Skin of body (tissue), 2 donors: Measurements from ENCODE around the gene PLA2G4B. TPM values are rescaled to one million over a fixed set of nuclear protein-coding genes. Genes with fewer than 3 reads are reported as not detected.

Source experiments
- DNase-seq: peaks from one replicate; lab custom pipeline; 2025; lab: John Stamatoyannopoulos, UW
- total RNA-seq: library from RNA; depleted of rRNA; stranded (reverse); fragments of >200 nt; gene quantifications from one replicate; pipeline ENCODE4 v1.2.3, GENCODE V29; 2014

PLA2G4B gene
- total RNA-seq, 1 donor from 2014 or later = 16.5 TPM

DNA sequence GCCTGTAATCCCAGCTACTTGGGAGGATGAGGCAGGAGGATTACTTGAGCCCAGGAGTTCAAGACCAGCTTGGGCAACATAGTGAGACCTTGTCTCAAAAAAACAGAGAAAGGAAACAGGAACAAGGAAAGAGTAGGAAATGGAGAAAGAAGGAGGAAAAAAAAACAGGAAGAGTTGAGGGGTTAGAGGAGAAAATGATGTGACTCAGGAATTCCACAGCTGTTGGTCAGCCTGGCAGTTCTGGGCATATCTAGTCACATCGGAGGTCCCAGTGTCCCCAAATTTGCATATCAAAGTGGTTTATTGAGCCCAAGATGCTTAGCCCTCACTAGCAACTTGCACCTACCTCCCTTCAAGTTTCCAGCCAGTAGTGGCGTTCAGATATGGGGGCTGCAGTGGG lies 29.5 kb upstream of the PLA2G4B start:
- DNase-seq = no peak

- no peak for DNase-seq
Measured at GRCh38 chr15:41809526-41810220, 29.0 kb upstream of the PLA2G4B start.

GRCh38 chr15:41810651-41811431 lies 27.8 kb upstream of the PLA2G4B start:
- DNase-seq = no peak

GRCh38 chr15:41811432-41812195 lies 27.0 kb upstream of the PLA2G4B start:
- peak; percentile 70 for DNase-seq

- DNase-seq = no peak
Measured at GRCh38 chr15:41812820-41813375, 25.7 kb upstream of the PLA2G4B start.

GRCh38 chr15:41813426-41813825 lies 25.2 kb upstream of the PLA2G4B start:
- DNase-seq = no peak

- no peak for DNase-seq
Measured at GRCh38 chr15:41814534-41814933, 24.1 kb upstream of the PLA2G4B start.

DNA sequence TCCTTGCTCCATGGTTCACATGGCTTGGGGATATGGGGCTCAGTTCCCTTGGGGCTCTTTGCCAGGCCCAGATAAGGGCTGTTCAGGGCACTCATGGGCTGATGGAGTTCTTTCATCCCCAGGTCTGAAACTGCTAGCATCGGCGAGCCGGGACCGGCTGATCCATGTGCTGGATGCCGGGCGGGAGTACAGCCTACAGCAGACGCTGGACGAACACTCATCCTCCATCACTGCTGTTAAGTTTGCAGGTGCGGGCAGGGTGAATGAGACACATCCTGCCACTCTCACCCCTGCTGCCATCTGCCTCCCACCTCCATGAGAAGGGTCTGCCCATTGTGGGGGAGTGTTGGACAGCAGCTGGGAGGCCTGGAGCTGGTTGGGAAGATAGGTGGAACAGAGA lies 21.9 kb upstream of the PLA2G4B start:
- DNase-seq = no peak

DNA sequence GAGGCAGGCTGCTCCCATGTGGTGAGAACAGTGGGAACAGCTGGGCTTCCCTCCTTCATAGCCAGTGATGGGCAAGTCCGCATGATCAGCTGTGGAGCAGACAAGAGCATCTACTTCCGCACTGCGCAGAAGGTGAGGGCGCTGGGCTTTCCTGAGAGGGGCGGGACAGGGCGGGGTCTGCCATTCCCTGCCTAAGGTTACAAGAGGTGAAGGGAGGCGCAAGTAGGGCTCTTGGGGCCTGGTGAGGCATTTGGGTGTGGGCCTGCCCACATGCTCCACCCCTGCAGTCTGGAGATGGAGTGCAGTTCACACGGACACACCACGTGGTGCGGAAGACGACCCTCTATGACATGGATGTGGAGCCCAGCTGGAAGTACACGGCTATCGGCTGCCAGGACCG lies 21.3 kb upstream of the PLA2G4B start:
- no peak for DNase-seq

DNA sequence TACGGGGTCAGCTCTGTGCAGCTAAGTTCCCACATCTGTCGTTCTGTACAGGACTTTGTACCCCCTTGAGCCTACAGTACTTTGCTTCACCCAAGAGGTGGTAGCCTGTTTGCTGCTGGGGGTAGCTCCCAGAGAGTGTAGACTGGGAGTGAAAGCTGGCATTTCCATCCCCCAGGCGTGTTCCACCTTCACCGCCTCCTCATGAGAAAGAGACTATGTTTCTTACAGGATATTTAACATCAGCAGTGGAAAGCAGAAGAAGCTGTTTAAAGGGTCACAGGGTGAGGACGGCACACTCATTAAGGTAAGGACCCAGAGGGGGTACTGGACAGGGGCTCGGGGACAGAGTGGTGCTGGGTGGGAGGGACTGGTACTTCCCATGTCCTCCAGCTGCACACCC lies 20.9 kb upstream of the PLA2G4B start:
- no peak for DNase-seq

- DNase-seq = no peak
Measured at GRCh38 chr15:41819455-41820050, 19.1 kb upstream of the PLA2G4B start.

GRCh38 chr15:41820791-41821423 lies 17.7 kb upstream of the PLA2G4B start:
- DNase-seq = no peak

GRCh38 chr15:41821831-41822230 lies 16.8 kb upstream of the PLA2G4B start:
- DNase-seq = no peak

DNA sequence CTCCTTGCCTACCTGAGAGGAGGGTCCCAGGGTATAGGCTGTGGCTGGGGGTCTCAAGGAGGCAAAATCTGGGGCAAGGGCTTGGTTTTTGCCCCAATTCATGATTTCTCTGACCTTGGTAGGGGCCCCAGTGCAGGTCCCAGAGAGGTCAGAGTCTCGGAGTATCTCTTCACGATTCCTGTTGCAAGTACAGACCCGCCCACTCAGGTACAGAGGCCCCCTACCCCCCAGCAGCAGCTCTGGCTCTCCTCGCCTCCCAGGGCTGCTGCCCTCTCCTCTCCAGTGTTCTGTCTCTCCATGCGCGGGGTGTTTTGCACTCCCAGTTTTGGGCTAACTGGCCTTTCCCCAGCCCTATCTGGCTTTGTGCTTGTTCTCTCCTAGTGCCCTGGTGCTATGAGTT lies 16.2 kb upstream of the PLA2G4B start:
- DNase-seq = no peak

GRCh38 chr15:41822957-41823356 lies 15.7 kb upstream of the PLA2G4B start:
- DNase-seq = no peak

GRCh38 chr15:41823502-41823901 lies 15.1 kb upstream of the PLA2G4B start:
- DNase-seq = no peak

- DNase-seq = no peak
Measured at GRCh38 chr15:41824062-41824745, 14.4 kb upstream of the PLA2G4B start.

DNA sequence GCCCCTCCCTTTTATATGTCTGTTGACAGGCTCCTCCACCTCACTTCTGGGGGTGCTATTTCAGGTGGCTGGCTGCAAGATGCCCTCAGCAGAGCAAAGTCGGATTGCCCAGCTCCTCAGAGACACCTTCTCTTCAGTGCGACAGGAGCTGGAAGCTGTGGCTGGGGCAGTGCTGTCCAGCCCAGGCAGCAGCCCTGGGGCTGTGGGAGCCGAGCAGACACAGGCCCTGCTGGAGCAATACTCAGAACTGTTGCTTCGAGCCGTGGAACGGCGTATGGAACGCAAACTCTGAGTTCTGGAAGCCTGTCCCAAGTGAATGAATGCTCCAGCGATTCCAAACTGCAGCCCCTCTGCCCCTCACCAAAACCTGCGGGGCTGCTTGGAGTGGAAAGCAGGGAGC lies 13.5 kb upstream of the PLA2G4B start:
- DNase-seq = no peak

DNA sequence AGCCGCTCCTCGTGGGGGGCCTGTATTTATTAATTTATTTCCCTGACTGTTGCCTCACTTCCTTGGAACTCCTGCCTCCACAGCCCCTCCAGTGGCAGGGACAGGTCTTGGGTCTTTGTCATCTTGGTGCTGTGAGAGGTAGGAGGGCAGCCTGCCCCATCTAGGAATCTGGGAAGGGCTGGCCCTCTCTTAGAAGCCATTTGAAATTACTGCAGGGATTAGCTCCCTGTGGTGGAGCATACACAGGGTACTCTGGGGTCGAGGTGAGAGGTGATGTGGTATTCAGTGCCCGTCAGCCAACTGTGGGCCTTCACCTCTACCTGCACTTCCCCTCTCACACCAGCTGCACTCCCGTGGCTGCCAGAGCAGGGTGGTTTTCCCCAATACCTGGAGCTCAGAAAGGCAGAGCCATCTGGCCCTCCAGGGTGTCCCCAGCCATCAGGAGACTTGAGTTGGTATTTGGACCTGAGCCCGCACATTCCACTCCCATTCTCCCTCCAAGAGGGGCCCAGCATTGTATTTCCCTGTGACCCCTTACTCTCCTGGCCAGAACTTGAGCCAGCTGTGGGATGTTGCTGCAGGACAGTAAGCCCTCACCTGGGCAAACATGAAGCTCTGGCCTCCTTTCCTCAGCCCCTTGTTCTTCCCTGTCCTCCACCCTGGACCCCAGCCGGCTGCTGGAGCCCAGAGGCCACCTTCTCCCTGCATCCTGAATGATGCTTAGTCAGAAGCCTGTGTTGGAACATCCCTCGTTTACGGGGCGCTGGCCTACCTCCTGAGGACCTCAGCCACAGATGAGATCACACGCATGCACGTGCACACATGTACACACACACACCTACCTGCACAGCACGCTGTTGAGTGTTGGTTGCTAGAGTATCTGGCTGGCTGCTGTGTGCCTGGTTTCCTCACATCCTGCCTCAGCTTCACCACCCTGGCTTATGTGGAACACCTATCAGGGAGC lies 12.8 kb upstream of the PLA2G4B start:
- DNase-seq = no peak
